Measurements from ENCODE around the gene MCF2L. TPM values are rescaled to one million over a fixed set of nuclear protein-coding genes. Genes with fewer than 3 reads are reported as not detected.

The MCF2L gene
- total RNA-seq, 1 experiment from 2014 or later = 5.9 TPM

GRCh38 chr13:112928972-112929782 lies 39.8 kb upstream of the MCF2L start:
- no peak overlapping the region for H3K27ac ChIP-seq (ENCODE audit: low read length)
- no peaks in the 10 kb centered on the region for H3K79me2 ChIP-seq (ENCODE audit: low read length)
- H3K36me3 ChIP-seq (ENCODE audit: low read depth, low read length) = no peaks in the 10 kb centered on the region
- no peak for DNase-seq
- H2AFZ ChIP-seq (ENCODE audit: low read length) = no peak overlapping the region
- no peaks in the 10 kb centered on the region for H3K9me2 ChIP-seq (replicated peaks; ENCODE audit: low read length)
- H4K20me1 ChIP-seq (ENCODE audit: low read length) = no peaks in the 10 kb centered on the region
- no peaks in the 10 kb centered on the region for H3K9me3 ChIP-seq (ENCODE audit: low read length)
- ATAC-seq = no peak
- intact Hi-C loops (cut with micrococcal nuclease) = no loop called here
- no peak overlapping the region for H3K9ac ChIP-seq (ENCODE audit: low read length)
- no peaks in the 10 kb centered on the region for H3K27me3 ChIP-seq (ENCODE audit: low read length)
- BruUV-seq (replicated peaks) = no TSS peak
- H3F3A ChIP-seq (ENCODE audit: low read length, unreplicated experiment) = no peaks in the 10 kb centered on the region
- TF ChIP-seq EZH2phosphoT487 (IDR thresholded peaks at IDR 0.05; ENCODE audit: borderline replicate concordance, low read length) (no peak), EZH2 (IDR thresholded peaks at IDR 0.05; ENCODE audit: low read length, unreplicated experiment) (no peak), CTCF (conservative IDR thresholded peaks at IDR 0.05; ENCODE audit: low read depth, low read length) (no peak)
- ChIA-PET POLR2A (ENCODE audit: unreplicated experiment) (interaction anchor here (0.6 kb wide), 1 partner anchor 39 kb away, joined by 9 read pairs; no protein-coding TSS in a partner anchor), CTCF (no interaction called here)
- H3K4me3 ChIP-seq (ENCODE audit: low read length) = no peak overlapping the region
- no peak overlapping the region for H3K4me2 ChIP-seq (ENCODE audit: low read length)
- H3K4me1 ChIP-seq (ENCODE audit: insufficient read depth, low read length) = peaks cover 5% of the 10 kb centered on the region

GRCh38 chr13:112929783-112930055 lies 39.3 kb upstream of the MCF2L start:
- no peaks in the 10 kb centered on the region for H3K9me3 ChIP-seq (ENCODE audit: low read length)
- no peak for ATAC-seq
- peaks cover 5% of the 10 kb centered on the region for H3K4me1 ChIP-seq (ENCODE audit: insufficient read depth, low read length)
- no peak for TF ChIP-seq EZH2 (IDR thresholded peaks at IDR 0.05; ENCODE audit: low read length, unreplicated experiment)
- TF ChIP-seq CTCF (conservative IDR thresholded peaks at IDR 0.05; ENCODE audit: low read depth, low read length) = no peak
- TF ChIP-seq EZH2phosphoT487 (IDR thresholded peaks at IDR 0.05; ENCODE audit: borderline replicate concordance, low read length) = no peak
- no peaks in the 10 kb centered on the region for H3K27me3 ChIP-seq (ENCODE audit: low read length)
- ChIA-PET CTCF (no interaction called here), POLR2A (ENCODE audit: unreplicated experiment) (no interaction called here)
- no TSS peak for BruUV-seq (replicated peaks)
- H2AFZ ChIP-seq (ENCODE audit: low read length) = no peak overlapping the region
- H3K36me3 ChIP-seq (ENCODE audit: low read depth, low read length) = no peaks in the 10 kb centered on the region
- no peak overlapping the region for H3K27ac ChIP-seq (ENCODE audit: low read length)
- H3K4me2 ChIP-seq (ENCODE audit: low read length) = no peak overlapping the region
- intact Hi-C loops (cut with micrococcal nuclease) = loop anchor here (5.0 kb wide), 1 partner anchor 42 kb away; no protein-coding TSS in a partner anchor
- no peaks in the 10 kb centered on the region for H3F3A ChIP-seq (ENCODE audit: low read length, unreplicated experiment)
- no peaks in the 10 kb centered on the region for H4K20me1 ChIP-seq (ENCODE audit: low read length)
- no peaks in the 10 kb centered on the region for H3K79me2 ChIP-seq (ENCODE audit: low read length)
- no peaks in the 10 kb centered on the region for H3K9me2 ChIP-seq (replicated peaks; ENCODE audit: low read length)
- no peak overlapping the region for H3K4me3 ChIP-seq (ENCODE audit: low read length)
- DNase-seq = no peak
- H3K9ac ChIP-seq (ENCODE audit: low read length) = no peak overlapping the region

GRCh38 chr13:112930192-112930591 lies 38.8 kb upstream of the MCF2L start:
- no peak overlapping the region for H3K27ac ChIP-seq (ENCODE audit: low read length)
- DNase-seq = no peak
- no peaks in the 10 kb centered on the region for H3K36me3 ChIP-seq (ENCODE audit: low read depth, low read length)
- H4K20me1 ChIP-seq (ENCODE audit: low read length) = no peaks in the 10 kb centered on the region
- H3K27me3 ChIP-seq (ENCODE audit: low read length) = no peaks in the 10 kb centered on the region
- no peak for TF ChIP-seq CTCF (conservative IDR thresholded peaks at IDR 0.05; ENCODE audit: low read depth, low read length)
- TF ChIP-seq EZH2 (IDR thresholded peaks at IDR 0.05; ENCODE audit: low read length, unreplicated experiment) = no peak
- no peak for TF ChIP-seq EZH2phosphoT487 (IDR thresholded peaks at IDR 0.05; ENCODE audit: borderline replicate concordance, low read length)
- ChIA-PET CTCF (no interaction called here), POLR2A (ENCODE audit: unreplicated experiment) (no interaction called here)
- no peak overlapping the region for H3K4me3 ChIP-seq (ENCODE audit: low read length)
- intact Hi-C loops (cut with micrococcal nuclease) = loop anchor here (5.0 kb wide), 1 partner anchor 43 kb away; no protein-coding TSS in a partner anchor
- H3K9ac ChIP-seq (ENCODE audit: low read length) = no peak overlapping the region
- ATAC-seq = no peak
- no peak overlapping the region for H2AFZ ChIP-seq (ENCODE audit: low read length)
- no peaks in the 10 kb centered on the region for H3K9me3 ChIP-seq (ENCODE audit: low read length)
- peaks cover 5% of the 10 kb centered on the region for H3K4me1 ChIP-seq (ENCODE audit: insufficient read depth, low read length)
- H3K4me2 ChIP-seq (ENCODE audit: low read length) = no peak overlapping the region; the same call in 1 of the 2 replicates
- H3F3A ChIP-seq (ENCODE audit: low read length, unreplicated experiment) = no peaks in the 10 kb centered on the region
- no peaks in the 10 kb centered on the region for H3K9me2 ChIP-seq (replicated peaks; ENCODE audit: low read length)
- no peaks in the 10 kb centered on the region for H3K79me2 ChIP-seq (ENCODE audit: low read length)
- BruUV-seq (replicated peaks) = no TSS peak
